Natural killer cell (primary cell): ENCODE data around the gene TIMM23. TPM values are rescaled to one million over a fixed set of nuclear protein-coding genes. Genes with fewer than 3 reads are reported as not detected.

ENCODE experiments used
- ATAC-seq, 3 donors: fragments of 150-1000 bp in 2 of 3; fragments of 200-7000 bp in 1 of 3; cut with Tn5 transposase; 1 replicate in 1 of 3; 2 replicates in 2 of 3; pipeline ENCODE4 v1.10.0; 2021; ENCODE audit warnings: mild to moderate bottlenecking in 2 of 3, moderate library complexity in 2 of 3
- DNase-seq, 2 donors: peaks; one replicate each; pipeline versions ENCODE4 v3.0.0 to v3.0.0-alpha.2; 2013 to 2021; ENCODE audit warnings: mixed read lengths in 1 of 2
- H3K27ac ChIP-seq: one replicate; pipeline ENCODE4 v1.5.1; 2013; ENCODE audit warnings: mild to moderate bottlenecking, low read length
- H3K27me3 ChIP-seq: one replicate; pipeline ENCODE4 v1.6.1; 2013; ENCODE audit warnings: low read length; ENCODE audit not compliant: control insufficient read depth, insufficient read depth
- H3K36me3 ChIP-seq: one replicate; pipeline ENCODE4 v1.6.1; 2013; ENCODE audit warnings: low read length; ENCODE audit not compliant: control insufficient read depth, insufficient read depth
- H3K4me1 ChIP-seq: one replicate; pipeline ENCODE4 v1.6.1; 2013; ENCODE audit warnings: low read length; ENCODE audit not compliant: control insufficient read depth, insufficient read depth
- H3K4me3 ChIP-seq: one replicate; pipeline ENCODE4 v1.5.1; 2013; ENCODE audit warnings: low read length
- H3K9me3 ChIP-seq: one replicate; pipeline ENCODE4 v1.6.1; 2013; ENCODE audit warnings: low read length; ENCODE audit not compliant: control insufficient read depth, insufficient read depth
- H3K27ac Mint-ChIP-seq, 2 donors: one replicate each; pipeline ENCODE4 v1.8.0; 2022; ENCODE audit warnings: mild to moderate bottlenecking in 2 of 2, mixed read lengths in 2 of 2, moderate library complexity in 1 of 2
- H3K27me3 Mint-ChIP-seq, 2 donors: one replicate each; pipeline ENCODE4 v1.8.0; 2022; ENCODE audit warnings: low read depth in 2 of 2, mixed read lengths in 2 of 2
- H3K36me3 Mint-ChIP-seq: one replicate; pipeline ENCODE4 v1.8.0; 2022; ENCODE audit warnings: mixed read lengths
- H3K4me1 Mint-ChIP-seq, 2 donors: one replicate each; pipeline ENCODE4 v1.8.0; 2022; ENCODE audit warnings: mixed read lengths in 2 of 2
- H3K4me3 Mint-ChIP-seq: one replicate; pipeline ENCODE4 v1.8.0; 2022; ENCODE audit warnings: mild to moderate bottlenecking, moderate library complexity, mixed read lengths
- H3K9me3 Mint-ChIP-seq, 2 donors: one replicate each; pipeline ENCODE4 v1.8.0; 2022; ENCODE audit warnings: mixed read lengths in 2 of 2
- WGBS: methylation state at CpG from one replicate; pipeline ENCODE4 v1.1.7; 2013; ENCODE audit warnings: missing lambda C conversion rate; ENCODE audit not compliant: insufficient coverage; 5-methylcytosine and 5-hydroxymethylcytosine counted together
- intact Hi-C: fragments of 100-400 bp; cut with micrococcal nuclease; formaldehyde crosslinking; loops from one replicate; pipeline ENCODE4 v1.14.2; 2022
- total RNA-seq, 4 donors: library from RNA; stranded (reverse); fragments of 120-200 nt in 1 of 4; gene quantifications; one replicate each; pipeline versions ENCODE4 v1.2.3 to v1.2.4, GENCODE V29; 2013 to 2022
- TF ChIP-seq, protein P1 (sequence below): fragments of 200-600 bp; IDR thresholded peaks from one replicate; pipeline ENCODE4 v1.8.0; 2022; ENCODE audit warnings: antibody characterized with exemption

Gene TIMM23
- total RNA-seq, 3 donors from 2014 or later (not counting 1 experiment from before 2014, with no cell fraction given): 26.9 to 31.5 (median 27.3) TPM

DNA sequence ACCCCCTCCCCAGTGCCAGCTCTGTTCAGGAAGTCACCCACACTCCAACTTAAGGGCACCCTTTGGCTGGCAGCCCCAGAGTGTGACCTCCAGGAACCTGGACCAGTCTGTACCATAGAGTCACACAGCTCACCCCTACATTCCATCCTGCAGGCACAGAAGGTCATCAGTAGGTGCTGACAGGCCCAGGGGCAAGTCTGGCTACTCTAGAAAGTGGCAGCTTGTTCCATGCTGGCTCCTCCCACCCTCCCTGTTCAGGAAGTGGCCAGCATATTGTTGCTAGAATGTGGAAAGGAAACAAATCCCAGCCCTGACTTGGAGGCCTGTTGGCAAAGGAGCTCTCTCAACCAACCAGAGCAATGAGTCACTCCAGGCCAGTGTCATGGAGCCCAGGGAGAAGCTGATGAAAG lies 61.3 kb downstream of the TIMM23 start:
- Histone ChIP-seq H3K27me3 (no peaks in the 10 kb centered on the region), H3K9me3 (no peaks in the 10 kb centered on the region), H3K36me3 (no peaks in the 10 kb centered on the region), H3K27ac (no peak overlapping the region), H3K4me3 (no peak overlapping the region), H3K4me1 (peaks cover 10% of the 10 kb centered on the region)
- H3K36me3 Mint-ChIP-seq: no peaks in the 10 kb centered on the region
- H3K27ac Mint-ChIP-seq: no peak overlapping the region
- peaks cover 8 to 11% of the 10 kb centered on the region in 2 donors for H3K27me3 Mint-ChIP-seq
- DNase-seq (no peak), ATAC-seq (no peak)
- TF ChIP-seq, protein P1, sequence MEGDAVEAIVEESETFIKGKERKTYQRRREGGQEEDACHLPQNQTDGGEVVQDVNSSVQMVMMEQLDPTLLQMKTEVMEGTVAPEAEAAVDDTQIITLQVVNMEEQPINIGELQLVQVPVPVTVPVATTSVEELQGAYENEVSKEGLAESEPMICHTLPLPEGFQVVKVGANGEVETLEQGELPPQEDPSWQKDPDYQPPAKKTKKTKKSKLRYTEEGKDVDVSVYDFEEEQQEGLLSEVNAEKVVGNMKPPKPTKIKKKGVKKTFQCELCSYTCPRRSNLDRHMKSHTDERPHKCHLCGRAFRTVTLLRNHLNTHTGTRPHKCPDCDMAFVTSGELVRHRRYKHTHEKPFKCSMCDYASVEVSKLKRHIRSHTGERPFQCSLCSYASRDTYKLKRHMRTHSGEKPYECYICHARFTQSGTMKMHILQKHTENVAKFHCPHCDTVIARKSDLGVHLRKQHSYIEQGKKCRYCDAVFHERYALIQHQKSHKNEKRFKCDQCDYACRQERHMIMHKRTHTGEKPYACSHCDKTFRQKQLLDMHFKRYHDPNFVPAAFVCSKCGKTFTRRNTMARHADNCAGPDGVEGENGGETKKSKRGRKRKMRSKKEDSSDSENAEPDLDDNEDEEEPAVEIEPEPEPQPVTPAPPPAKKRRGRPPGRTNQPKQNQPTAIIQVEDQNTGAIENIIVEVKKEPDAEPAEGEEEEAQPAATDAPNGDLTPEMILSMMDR: no peak
- H3K9me3 Mint-ChIP-seq: no peaks in the 10 kb centered on the region
- intact Hi-C loops: no loop called here
- peaks cover 18 to 26% of the 10 kb centered on the region in 2 donors for H3K4me1 Mint-ChIP-seq
- no peak overlapping the region for H3K4me3 Mint-ChIP-seq

DNA sequence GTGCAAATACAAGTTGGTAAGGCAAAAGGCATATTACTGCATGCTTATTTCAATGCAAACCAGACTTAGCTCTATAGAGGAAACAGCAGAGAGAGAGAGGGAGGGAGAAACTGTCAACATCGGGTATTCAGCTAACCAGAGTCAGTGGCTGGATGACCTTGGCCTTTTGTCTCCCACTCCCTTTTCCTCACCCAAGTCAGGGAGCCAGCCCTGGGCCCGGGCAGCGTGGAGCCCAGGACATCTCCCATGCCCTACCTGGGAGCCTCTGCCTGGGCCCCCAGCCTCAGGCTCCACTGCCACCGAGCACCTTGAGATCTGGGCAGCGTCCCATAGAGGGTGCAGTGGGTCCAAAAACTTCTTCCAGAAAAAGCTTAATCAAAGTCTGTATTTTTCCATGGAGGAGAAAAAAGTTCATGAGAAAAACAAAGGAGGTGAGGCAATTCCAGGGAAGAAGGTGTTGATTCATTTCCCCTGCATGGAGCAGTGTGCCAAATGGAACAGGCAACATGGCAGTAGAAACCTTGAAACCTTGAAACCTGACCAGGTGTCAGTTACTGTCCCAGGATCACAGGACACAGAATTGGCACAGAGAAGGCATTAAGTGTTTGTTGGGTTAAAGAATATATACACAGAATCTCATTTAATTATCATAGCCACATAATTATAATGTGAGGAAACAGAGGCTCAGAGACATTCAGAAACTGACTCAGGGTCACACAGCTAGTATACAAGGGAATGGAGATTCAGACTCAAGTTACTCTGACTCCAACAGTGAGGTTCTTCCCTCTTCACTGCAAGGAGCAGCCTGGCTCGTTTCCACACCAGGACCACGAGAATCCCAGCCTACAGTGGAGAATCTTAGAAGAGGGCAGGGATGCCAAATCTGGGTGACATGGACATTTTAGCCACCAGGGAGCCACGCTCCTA lies 63.9 kb downstream of the TIMM23 start:
- intact Hi-C loops: no loop called here
- TF ChIP-seq, protein P1: no peak
- Mint-ChIP-seq H3K4me1 (peaks cover 0 to 4% of the 10 kb centered on the region in 2 donors), H3K36me3 (no peaks in the 10 kb centered on the region), H3K9me3 (no peaks in the 10 kb centered on the region), H3K4me3 (no peak overlapping the region), H3K27me3 (peaks cover 8 to 11% of the 10 kb centered on the region in 2 donors), H3K27ac (no peak overlapping the region)
- no peaks in the 10 kb centered on the region for H3K9me3 ChIP-seq
- H3K4me3 ChIP-seq: no peak overlapping the region
- H3K36me3 ChIP-seq: no peaks in the 10 kb centered on the region
- H3K4me1 ChIP-seq: no peaks in the 10 kb centered on the region
- ATAC-seq (no peak), DNase-seq (no peak)
- H3K27me3 ChIP-seq: no peaks in the 10 kb centered on the region
- WGBS: 62% methylated on average over 8 of the region's 8 CpGs
- H3K27ac ChIP-seq: no peak overlapping the region

DNA sequence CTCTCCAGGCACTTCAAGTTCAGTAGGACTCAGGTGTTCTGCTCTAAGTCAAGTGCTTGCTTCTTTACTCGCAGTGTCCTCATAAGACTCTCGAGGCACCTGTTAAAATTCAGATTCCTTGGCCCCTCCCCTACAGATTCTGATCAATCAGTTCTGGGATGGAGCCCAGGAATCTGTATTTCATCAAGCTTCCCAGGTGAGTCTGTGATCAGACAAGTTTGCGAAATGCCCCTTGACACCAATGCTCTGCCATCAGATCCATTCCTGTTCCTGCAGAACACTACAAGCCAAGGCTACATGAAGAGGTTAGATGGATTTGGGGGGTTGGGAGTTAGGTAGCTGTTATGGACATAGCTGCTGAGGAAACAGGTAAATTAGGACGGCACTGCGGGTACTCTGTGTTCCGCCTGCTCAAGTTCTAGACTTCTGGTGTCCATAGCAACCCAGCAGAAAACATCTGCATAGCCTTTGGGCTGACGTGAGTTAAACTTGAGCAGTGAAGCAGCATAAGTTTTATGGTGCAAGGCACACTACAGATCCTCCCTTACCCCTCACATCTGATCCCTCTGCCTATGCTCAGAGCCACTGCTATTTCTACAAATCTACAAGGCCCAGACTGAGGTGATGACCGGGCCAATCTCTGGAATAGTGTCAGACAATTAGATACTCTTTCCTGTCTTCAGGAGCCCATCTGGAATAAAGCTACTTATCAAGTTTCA lies 65.0 kb downstream of the TIMM23 start:
- TF ChIP-seq, protein P1: no peak
- H3K36me3 Mint-ChIP-seq: no peaks in the 10 kb centered on the region

More for the DNA sequence above, 65.0 kb downstream of the TIMM23 start:
- Histone ChIP-seq H3K4me3 (no peak overlapping the region), H3K9me3 (no peaks in the 10 kb centered on the region), H3K27ac (no peak overlapping the region), H3K27me3 (no peaks in the 10 kb centered on the region), H3K36me3 (no peaks in the 10 kb centered on the region), H3K4me1 (no peaks in the 10 kb centered on the region)
- H3K9me3 Mint-ChIP-seq: no peaks in the 10 kb centered on the region
- peaks cover 9 to 11% of the 10 kb centered on the region in 2 donors for H3K27me3 Mint-ChIP-seq
- intact Hi-C loops: no loop called here
- H3K4me3 Mint-ChIP-seq: no peak overlapping the region
- WGBS: 87% methylated on average over 8 of the region's 8 CpGs
- H3K27ac Mint-ChIP-seq: no peak overlapping the region
- H3K4me1 Mint-ChIP-seq: no peaks in the 10 kb centered on the region
- ATAC-seq (no peak), DNase-seq (no peak)
